ENCODE measurements around the gene PPP6R1. TPM values are rescaled to one million over a fixed set of nuclear protein-coding genes. Genes with fewer than 3 reads are reported as not detected.
"Not testable (repeated sequence)": the region's sequence is repeated elsewhere in the genome, so short reads cannot be mapped to it uniquely, and the experiment has no call there.

The PPP6R1 gene
- total RNA-seq, 2 experiments from 2014 or later, result 226 to 230 TPM

DNA sequence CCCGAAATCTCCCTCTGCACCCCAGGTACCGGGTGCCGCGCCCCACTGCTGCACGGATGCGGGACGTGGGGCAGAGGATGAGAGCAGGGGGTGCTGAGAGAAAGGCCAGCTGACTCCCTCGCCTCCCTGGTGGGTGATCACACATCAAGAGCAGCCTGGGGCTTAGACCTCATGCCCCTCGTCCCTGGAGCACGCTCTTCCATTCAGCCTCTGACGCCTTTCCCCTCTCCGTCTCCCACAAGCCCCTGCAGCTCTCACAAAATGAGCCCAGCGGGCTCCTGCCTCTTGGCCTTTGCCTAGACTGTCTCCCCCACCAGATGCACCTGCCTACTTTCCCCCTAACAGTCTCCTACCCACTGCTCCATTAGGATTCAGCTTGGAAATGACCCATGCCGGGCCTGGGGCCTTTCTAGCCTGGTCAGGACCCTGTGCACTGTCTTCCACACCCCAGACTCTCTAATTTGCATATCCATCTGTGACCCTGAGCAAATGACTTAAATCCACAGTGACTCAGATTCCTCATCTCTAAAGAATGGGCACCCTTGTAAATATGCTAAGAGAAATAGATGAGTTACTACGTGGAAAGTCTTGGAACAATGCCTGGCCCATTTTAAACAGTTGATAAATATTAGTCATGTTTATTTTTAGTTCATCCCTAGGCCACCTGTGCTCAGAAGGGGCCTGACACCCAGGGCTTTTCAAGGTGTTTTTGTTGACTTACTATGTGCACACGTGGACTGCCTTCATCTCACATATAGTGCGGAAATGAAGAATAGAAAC is 48.9 kb downstream of the PPP6R1 start:
- POLR2A ChIA-PET, result interaction anchor here (0.6 kb wide), 1 partner anchor 240 kb away, joined by 4 read pairs; no protein-coding TSS in a partner anchor

DNA sequence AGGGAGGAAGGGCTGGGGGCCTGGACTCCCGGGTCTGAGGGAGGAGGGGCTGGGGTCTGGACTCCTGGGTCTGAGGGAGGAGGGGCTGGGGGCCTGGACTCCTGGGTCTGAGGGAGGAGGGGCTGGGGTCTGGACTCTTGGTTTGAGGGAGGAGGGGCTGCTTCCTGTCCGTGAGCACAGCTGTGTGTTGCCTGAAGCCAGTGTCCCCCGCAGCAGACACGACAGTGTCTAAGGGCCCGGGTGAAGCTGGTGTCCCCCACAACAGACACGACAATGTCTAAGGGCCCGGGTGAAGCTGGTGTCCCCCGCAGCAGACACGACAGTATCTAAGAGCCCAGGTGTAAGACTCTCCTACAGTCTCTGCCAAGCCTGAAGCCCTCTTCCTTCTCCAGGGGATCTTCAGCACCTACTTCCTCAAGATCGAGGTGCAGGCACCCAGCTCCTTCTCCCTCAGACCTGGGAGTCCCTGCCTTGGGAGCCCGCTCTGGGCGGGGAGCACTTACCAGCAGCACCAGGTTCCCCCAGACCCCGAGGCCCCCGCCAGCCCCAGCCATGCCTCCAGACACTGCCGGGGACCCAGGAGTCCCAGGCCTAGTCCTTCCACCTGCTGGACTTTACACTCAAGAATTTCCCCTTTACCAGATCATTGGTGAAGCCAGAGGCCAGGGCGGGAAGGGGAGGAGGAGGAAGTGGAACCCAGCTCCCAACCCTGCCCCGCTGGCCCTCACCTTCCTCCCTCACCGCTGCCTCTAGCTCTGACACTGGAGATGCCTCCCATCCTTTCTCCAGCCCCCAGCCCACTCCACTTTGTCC is 49.7 kb downstream of the PPP6R1 start, which contains the start of gene PTPRH:
PTPRH (minus strand) TSS at position 622 of the 813 bp plus-strand sequence; CDS start at position 554, 68 bp downstream.
- ChIA-PET CTCF (interaction anchor here (0.6 kb wide), 1 partner anchor 68 kb away, joined by 3 read pairs; no protein-coding TSS in a partner anchor), POLR2A (no interaction called here)

More for the DNA sequence above, 48.9 kb downstream of the PPP6R1 start:
- CTCF ChIA-PET, result no interaction called here

DNA sequence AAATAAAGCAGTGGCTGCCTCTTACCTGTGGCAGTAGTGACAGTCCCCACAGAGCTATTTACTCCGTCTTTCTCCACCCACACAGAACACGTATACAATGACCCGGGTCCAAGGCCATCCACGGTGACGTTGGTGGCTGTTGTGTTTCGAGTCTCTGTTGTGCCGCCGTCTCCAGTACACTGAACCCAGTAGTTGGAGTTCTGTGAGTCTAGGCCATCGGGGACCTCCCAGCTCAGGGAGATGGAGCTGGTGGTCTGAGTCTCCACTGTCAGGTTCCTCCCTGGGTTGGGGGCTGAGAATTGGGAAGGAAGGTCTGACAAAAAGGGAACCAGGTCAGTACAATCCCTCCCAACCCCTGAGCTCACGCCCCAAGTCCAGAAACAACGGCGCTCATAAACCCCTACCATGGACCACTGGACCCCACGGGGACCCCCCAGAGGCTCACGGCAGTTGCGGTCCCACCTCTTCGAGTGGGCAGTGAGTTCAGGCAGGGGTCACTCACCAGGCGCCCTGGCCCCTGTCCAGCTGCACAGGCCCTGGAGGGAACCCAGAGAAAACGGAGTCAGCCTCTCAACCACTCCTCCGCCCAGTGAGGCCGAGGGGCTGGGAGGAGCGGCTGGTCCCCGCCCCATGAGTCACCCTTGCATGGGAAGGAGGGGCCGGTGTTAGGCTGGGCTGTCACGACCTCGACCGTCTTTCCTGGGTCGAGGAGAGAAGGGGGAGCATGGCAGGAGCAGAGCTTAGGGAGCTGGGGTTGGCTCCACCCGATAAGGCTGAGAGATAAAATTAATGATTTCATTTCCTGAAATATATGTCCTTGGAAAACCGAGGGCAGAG is 51.9 kb downstream of the PPP6R1 start:
- CTCF ChIA-PET, result no interaction called here
- POLR2A ChIA-PET, result no interaction called here

DNA sequence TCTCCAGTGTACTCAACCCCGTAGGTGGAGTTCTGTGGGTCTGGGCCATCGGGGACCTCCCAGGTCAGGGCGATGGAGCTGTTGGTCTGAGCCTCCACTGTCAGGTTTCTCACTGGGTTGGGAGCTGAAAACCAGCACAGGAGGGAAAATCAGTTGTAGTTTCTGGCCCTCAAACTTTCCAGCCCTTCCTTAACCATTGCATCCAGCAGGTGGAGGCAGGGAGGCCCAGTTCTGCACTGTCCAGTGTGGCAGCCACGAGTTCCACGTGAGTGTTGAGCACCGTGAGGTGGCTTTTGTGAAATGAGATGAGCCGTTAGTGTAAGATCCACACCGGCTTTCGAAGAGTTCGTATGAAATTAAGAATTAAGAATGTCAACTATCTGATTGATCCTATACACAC is 56.6 kb downstream of the PPP6R1 start:
- POLR2A ChIA-PET, CTCF ChIA-PET: not testable (repeated sequence)

DNA sequence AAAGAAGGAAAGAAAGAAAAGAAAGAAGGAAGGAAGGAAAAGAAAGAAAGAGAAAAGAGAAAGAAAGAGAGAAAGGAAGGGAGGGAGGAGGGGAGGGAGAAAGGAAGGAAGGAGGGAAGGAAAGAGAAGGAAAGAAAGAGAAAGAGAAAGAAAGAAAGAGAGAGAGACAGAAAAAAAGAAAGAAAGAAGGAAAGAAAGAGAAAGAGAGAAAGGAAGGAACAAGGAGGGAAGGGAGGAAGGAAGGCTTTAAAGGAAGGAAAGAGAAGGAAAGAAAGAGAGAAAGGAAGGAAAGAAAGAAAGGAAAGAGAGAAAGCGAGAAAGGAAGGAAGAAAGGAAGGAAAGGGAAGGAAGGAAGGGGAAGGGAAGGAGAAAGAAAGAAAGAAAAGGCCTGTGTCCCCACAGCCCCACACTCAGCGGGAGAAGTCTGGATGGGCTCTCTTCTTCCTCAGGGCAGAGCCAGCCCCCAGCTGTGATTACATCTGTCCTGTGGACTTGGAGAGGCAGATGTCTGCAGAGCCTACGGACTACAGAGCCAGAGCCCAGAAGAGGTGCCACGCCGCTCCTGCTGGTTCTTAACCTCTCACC is 59.1 kb downstream of the PPP6R1 start:
- POLR2A ChIA-PET, result no interaction called here
- CTCF ChIA-PET, result no interaction called here

DNA sequence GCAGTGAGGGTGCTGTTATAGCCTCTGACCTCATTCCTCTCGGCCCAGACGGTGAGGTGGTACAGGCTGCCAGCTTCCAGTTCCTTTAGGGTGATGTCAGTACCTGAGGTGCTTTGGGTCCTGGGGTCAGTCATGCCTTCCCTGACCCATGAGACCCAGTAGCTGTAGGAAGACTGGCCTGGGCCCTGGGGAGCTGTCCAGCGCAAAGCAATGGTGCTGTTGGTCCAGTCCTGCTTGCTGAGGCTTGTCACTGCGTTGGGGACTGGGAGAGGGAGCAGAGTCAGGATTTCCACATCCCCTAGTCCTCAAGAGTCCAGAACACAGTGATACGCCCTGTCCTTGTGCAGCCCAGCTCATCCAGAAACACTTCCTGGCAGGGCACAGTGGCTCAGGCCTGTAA is 60.2 kb downstream of the PPP6R1 start:
- CTCF ChIA-PET, result no interaction called here
- POLR2A ChIA-PET, result interaction anchor here (0.9 kb wide), 1 partner anchor 38 kb away, joined by 3 read pairs; no protein-coding TSS in a partner anchor

DNA sequence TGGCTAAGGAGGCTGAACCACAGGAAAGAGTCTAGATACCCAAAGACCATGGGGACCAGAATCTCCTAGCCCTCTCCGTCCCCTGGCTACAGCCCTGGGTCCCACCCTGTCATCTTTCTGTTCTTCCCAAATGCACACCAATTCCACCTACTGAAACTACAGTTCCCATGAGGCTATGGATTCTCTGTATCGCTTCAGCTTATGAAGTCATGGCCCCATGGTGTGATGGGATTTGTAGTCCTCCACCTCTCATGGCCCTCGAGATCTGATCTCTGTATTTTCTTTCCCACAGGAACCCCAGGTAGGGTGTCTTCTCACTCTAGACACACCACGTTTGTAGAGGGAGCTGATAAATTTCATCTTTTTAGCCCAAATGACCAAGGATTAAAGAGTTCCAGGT is 61.3 kb downstream of the PPP6R1 start:
- ChIA-PET CTCF (interaction anchor here (1.1 kb wide), 1 partner anchor 270 kb away, joined by 3 read pairs; no protein-coding TSS in a partner anchor), POLR2A (no interaction called here)

DNA sequence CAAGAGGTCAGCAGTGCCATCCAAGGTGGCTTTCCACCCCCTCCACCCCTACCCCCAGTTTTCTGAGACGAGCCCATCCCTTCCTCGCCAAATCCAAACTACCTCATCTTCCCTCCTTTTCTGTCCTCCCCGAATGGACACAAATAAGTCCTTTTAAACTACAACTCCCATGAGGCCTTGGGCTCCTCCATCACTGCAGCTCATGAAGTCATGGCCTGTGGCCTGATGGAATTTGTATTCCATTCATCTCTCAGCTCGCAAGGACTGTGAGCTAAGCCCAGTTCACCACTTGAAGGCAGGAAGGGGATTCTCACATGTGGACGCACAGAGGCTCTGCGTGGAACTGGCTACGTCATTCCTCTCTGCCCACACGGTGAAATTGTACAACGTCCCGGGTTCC is 62.0 kb downstream of the PPP6R1 start:
- CTCF ChIA-PET, result no interaction called here
- POLR2A ChIA-PET, result no interaction called here

DNA sequence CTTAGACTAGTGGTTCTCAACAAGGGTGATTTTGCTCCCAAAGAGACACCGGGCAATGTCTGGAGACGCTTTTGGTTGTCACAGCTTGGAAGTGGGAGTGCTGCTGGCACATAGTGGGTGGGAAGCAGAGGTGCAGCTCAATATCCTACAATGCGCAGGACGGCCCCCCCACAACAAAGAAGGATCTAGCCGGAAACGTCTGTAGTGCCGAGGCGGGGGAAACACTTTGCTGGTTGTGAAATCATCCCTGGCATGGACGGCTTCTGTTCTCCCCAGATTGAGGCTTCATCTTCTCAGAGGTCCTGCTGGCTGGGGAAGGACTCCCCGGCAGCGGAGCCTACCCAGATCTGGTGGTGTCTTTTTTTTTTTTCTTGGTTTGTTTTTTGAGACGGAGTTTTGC is 65.3 kb downstream of the PPP6R1 start:
- ChIA-PET CTCF (no interaction called here), POLR2A (no interaction called here)

DNA sequence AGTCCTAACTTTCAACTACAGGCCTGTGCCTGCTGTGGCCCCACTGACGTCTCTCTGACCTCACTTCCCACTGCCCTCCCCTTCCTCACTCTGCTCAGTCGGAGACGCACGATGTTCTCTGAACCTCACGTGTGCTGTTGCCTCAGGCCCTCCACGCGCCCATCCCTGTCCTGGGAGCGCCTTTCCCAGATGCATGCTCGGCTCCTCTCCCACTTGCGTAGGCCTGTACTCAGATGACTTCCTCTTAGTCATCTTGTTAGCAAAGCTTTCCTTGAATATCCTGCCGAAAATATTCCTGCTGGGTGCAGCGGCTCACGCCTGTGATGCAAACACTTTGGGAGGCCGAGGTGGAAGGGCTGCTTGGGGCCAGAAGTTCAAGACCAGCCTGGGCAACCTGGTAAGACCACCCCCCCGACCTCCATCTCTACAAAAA is 69.4 kb downstream of the PPP6R1 start:
- POLR2A ChIA-PET, result no interaction called here
- CTCF ChIA-PET, result no interaction called here

DNA sequence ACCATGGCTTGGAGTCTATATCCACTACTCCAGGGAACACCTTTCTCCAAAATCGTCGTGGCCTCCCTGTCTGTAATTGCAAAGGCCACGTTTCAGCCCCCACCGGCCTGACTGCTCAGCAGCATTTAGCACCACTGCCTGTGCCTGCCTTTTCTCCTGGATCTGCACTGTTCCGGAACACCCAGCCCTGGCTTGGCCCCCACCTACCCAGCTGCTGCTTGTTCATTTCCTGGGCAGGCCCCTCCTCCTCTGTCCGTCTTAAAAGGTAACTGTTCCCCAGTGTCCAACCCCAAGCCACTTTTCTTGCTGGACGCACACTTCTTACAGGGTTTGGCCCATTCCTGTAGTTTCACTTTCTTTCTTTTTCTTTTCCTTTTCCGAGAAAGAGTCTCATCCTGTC is 70.2 kb downstream of the PPP6R1 start:
- ChIA-PET POLR2A (no interaction called here), CTCF (no interaction called here)

DNA sequence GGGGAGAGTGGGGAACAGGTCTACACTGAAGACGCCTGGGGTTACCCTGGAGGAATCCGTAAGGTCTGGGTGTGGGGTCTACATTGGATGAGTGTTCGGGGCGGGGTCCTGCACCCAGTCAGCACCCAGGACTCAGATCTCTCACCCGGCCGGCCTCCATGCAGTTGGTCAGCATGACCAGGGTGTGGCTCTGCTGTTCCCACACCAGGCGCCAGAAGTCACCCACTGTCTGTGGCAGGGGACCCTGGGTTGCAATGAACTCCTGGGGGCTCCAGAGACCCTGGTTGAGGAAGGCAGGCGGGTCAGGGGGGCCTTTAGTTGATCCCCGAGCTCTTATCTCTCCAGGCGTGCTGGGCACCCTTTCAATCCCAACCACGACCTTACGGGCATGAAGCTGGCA is 72.7 kb downstream of the PPP6R1 start:
- ChIA-PET POLR2A (no interaction called here), CTCF (no interaction called here)

DNA sequence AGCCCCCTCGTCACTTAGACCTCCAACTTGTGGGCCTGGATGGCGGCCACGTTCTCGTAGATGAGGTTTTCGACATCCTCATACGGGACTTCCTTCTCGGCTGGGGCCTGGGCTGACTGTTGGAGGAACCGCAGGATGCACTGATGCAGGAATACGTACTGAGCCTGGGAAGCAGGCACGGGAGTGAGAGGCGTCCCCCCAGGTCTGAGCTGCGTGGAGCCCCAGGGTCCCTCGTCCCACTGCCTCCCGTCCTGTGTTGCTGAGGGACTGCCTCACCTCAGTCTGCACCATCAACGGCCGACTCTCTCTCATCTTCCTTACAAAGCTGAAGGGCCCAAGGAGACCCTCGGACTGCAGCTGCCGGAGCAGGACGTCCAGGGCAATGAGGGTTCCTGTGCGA is 77.1 kb downstream of the PPP6R1 start:
- ChIA-PET CTCF (no interaction called here), POLR2A (no interaction called here)

Other genes starting within 250 kb of the PPP6R1 start
- gene GP6, start 220.8 kb downstream of the PPP6R1 start, total RNA-seq, result not detected
- gene RDH13, start 195.9 kb downstream of the PPP6R1 start, total RNA-seq, result 10 to 100 TPM; 23.3 TPM
- gene EPS8L1, start 183.1 kb downstream of the PPP6R1 start, total RNA-seq, result 1 to 10 TPM; 1.4 to 1.5 TPM
- gene PPP1R12C, start 141.4 kb downstream of the PPP6R1 start, total RNA-seq, result 10 to 100 TPM; 87.4 to 89.7 TPM
- gene TNNT1, start 109.8 kb downstream of the PPP6R1 start, total RNA-seq, result not detected
- gene TNNI3, start 101.3 kb downstream of the PPP6R1 start, total RNA-seq, result not detected
- not detected for gene DNAAF3, start 92.4 kb downstream of the PPP6R1 start, total RNA-seq
- not detected for gene SYT5, start 78.7 kb downstream of the PPP6R1 start, total RNA-seq
- gene PTPRH, start 49.5 kb downstream of the PPP6R1 start, total RNA-seq, result not detected
- 1 to 10 TPM; 6.5 to 7.6 TPM for gene TMEM86B, start 30.3 kb downstream of the PPP6R1 start, total RNA-seq
- 10 to 100 TPM; 74.4 to 79.6 TPM for gene HSPBP1, start 21.1 kb upstream of the PPP6R1 start, total RNA-seq
- 1 to 10 TPM; 4.8 to 5.7 TPM for gene BRSK1, start 25.0 kb upstream of the PPP6R1 start, total RNA-seq
- under 1 TPM in 1 of 2 experiments, not detected in 1; 0.31 TPM for gene TMEM150B, start 66.3 kb upstream of the PPP6R1 start, total RNA-seq
- gene KMT5C, start 80.9 kb upstream of the PPP6R1 start, total RNA-seq, result 10 to 100 TPM; 17.4 to 18.1 TPM
- gene COX6B2, start 95.7 kb upstream of the PPP6R1 start, total RNA-seq, result not detected
- not detected for gene GARIN5B, start 104.2 kb upstream of the PPP6R1 start, total RNA-seq
- gene IL11, start 111.4 kb upstream of the PPP6R1 start, total RNA-seq, result under 1 TPM; 0.08 to 0.21 TPM
- not detected for gene TMEM190, start 117.8 kb upstream of the PPP6R1 start, total RNA-seq
- gene TMEM238, start 125.3 kb upstream of the PPP6R1 start, total RNA-seq, result 10 to 100 TPM; 11.3 to 12.1 TPM
- 1,000 to 10,000 TPM; 2,223 to 2,277 TPM for gene RPL28, start 126.9 kb upstream of the PPP6R1 start, total RNA-seq
- gene UBE2S, start 148.8 kb upstream of the PPP6R1 start, total RNA-seq, result 100 to 1,000 TPM; 296 to 311 TPM
- gene SHISA7, start 184.3 kb upstream of the PPP6R1 start, total RNA-seq, result not detected
- gene ISOC2, start 202.6 kb upstream of the PPP6R1 start, total RNA-seq, result 10 to 100 TPM; 34.4 to 36.6 TPM
- gene C19orf85, start 205.7 kb upstream of the PPP6R1 start, total RNA-seq, result not detected
- 1 to 10 TPM; 6.4 to 7.4 TPM for gene ZNF628, start 217.6 kb upstream of the PPP6R1 start, total RNA-seq
- 10 to 100 TPM; 32.7 to 33.1 TPM for gene NAT14, start 226.2 kb upstream of the PPP6R1 start, total RNA-seq
- under 1 TPM; 0.63 to 0.99 TPM for gene SSC5D, start 229.4 kb upstream of the PPP6R1 start, total RNA-seq